ENCODE data around the gene FHDC1.
A peak's percentile ranks its signal among the peaks of the same experiment; 100 is the strongest.
"Not testable (repeated sequence)": the region's sequence is repeated elsewhere in the genome, so short reads cannot be mapped to it uniquely, and the experiment has no call there.

The FHDC1 gene, protein sequence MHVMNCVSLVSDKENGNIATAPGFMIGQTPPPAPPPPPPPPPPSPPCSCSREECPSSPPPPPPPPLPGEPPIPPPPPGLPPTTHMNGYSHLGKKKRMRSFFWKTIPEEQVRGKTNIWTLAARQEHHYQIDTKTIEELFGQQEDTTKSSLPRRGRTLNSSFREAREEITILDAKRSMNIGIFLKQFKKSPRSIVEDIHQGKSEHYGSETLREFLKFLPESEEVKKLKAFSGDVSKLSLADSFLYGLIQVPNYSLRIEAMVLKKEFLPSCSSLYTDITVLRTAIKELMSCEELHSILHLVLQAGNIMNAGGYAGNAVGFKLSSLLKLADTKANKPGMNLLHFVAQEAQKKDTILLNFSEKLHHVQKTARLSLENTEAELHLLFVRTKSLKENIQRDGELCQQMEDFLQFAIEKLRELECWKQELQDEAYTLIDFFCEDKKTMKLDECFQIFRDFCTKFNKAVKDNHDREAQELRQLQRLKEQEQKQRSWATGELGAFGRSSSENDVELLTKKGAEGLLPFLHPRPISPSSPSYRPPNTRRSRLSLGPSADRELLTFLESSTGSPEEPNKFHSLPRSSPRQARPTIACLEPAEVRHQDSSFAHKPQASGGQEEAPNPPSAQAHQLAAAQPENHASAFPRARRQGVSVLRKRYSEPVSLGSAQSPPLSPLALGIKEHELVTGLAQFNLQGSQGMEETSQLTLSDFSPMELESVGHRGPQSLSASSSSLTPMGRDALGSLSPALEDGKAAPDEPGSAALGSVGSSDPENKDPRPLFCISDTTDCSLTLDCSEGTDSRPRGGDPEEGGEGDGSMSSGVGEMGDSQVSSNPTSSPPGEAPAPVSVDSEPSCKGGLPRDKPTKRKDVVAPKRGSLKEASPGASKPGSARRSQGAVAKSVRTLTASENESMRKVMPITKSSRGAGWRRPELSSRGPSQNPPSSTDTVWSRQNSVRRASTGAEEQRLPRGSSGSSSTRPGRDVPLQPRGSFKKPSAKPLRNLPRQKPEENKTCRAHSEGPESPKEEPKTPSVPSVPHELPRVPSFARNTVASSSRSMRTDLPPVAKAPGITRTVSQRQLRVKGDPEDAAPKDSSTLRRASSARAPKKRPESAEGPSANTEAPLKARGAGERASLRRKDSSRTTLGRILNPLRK

DNA sequence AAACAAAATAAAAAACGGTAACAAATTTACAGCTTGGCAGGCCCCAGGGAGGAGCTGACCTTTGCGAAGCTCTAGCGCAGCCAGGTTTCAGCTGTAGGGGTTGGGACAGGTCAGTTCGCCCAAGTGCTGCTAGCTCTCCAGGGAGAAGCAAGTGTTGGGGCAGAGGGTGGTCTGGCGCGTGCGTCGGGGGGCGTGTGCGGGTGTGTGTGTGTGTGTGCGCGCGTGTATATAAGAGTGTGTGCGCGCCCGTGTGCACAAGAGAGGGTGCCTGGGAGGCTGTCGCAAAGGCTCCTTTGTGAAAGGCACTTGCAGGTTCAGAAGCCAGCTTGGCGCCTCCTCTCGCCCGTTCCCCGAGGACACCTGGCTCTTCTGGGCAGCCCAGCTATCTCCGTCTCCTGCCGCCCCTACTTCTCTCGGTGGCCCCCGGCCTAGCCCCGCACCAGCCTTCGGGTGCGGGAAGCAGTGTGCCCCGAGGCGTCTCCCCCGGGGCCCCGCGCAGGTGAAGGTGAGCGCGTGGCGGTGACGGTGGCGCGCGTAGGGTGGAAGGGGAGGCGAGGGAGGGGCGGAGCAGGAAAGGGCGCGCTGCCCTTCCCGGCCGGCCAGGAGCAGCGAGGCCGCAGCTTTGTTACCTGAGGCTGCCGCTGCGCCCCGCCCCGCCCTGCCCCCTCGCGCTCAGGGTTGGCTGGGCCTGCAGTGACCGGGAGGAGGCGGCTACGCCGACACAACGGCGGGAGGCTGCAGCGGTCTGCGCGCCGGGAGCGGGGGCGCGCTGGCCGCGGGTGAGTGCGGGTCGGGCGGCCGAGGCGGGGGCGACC lies at the start of gene FHDC1:
TSS of gene FHDC1 (plus strand) at position 693 of the 815 bp plus-strand sequence. CDS start 6,735 bp downstream, outside the sequence.
- DNase-seq (ENCODE audit: low spot score): peak; percentile 76

DNA sequence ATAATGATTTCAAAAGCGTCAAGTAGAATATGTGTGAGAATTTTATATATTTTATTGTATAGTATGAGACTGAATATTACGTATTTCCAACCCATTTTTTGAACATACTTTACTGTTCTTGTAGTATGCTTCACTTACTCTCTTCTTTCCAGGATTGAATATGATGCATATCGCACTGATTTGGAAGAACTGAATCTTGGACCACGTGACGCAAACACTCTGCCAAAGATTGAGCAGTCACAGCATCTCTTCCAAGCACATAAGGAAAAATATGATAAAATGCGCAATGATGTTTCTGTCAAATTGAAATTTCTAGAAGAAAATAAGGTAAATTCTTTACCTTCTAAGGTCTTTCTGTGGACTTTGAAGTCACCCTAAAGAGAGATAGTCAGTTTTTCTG lies 48.1 kb upstream of the FHDC1 start:
- no peak for DNase-seq (ENCODE audit: low spot score)

DNA sequence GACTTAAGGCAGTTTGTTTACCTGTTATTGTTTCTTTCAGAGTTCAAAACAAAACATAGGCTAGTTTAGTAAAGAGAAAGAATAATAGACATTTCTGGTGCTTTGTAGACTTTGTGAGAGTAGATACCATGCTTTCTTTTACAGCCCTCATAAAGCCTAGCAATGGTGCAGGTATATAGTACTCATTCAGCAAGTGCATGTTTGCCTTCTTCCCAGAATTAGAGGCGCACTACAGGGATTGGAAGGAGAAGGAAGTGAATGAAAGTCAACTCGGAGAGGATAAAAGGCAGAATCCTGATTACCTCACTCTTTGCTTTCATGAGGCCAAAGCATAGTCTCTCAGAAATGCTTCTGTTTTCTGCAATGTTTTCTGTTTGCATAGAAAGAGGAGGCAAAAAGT lies 43.1 kb upstream of the FHDC1 start:
- no peak for DNase-seq (ENCODE audit: low spot score)

DNA sequence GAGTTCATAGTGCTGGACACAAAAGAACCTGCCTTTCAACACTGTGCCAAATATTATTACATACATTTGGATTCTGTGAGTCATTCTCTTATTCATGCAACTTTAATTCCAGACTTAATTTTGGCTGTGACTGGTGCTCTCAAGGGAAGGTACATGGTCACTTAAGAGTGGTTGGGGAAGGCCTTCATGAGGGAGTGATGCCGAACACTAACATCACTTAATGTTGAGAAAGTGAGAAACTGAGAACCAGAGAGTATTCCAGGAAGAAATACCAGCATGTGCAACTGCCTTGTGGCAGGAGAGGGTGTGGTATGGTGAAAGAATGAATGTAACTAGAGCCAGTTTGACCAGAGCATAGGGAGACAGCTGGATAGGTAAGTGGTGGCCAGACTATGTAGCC lies 41.5 kb upstream of the FHDC1 start:
- DNase-seq (ENCODE audit: low spot score): no peak

DNA sequence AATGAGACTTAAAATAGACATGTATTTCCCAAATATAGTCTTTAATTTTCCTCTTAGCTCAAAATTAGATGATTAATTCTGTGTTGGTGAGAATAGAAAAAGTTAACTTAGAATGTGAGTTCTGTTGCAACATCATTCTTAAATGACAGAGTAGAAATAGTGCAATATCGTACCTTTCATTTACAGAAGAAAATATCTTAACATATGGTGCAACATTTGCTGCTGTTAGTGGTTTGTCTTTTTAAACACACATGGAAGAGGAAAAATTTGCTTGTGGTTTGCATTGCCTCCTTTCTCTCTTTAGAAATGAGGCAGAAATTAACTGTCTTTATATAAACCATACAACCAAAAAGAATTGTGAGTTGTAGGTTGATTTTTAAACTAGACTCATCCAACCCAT lies 39.3 kb upstream of the FHDC1 start:
- no peak for DNase-seq (ENCODE audit: low spot score)

DNA sequence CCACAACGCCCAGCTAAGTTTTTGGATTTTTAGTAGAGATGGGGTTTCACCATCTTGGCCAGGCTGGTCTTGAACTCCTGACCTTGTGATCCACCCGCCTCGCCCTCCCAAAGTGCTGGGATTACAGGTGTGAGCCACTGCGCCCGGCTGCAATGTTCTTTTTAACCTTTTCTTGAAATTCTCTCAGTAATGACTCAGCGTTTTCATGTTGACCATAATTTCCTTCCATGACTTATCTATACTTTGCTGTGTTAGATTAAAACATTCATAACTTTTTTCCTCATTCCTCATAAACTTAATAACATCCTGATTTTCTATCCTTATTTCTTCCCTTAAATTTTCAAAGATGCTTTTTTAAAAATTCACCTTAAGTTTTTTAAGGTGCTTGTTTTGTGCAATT lies 38.0 kb upstream of the FHDC1 start:
- not testable (repeated sequence) for DNase-seq (ENCODE audit: low spot score)

DNA sequence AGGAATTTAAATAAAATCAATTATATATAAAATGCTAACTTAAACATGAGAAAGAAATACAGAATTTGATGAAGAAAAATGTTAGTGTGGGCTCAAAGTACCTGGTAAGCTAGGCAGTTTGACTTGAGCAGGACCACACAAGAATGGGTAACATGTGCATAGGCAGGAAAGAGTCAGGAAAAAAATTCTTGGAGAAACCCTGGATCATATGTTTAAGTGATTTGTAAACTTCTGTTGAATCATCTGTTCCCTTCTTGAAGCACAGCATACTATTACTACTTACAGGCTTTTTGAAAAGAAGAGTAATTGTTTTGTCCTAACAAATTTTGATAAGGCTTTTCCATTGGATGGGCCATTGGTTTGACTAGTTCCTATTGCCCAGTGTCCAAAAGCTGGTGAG lies 37.5 kb upstream of the FHDC1 start:
- DNase-seq (ENCODE audit: low spot score): no peak

DNA sequence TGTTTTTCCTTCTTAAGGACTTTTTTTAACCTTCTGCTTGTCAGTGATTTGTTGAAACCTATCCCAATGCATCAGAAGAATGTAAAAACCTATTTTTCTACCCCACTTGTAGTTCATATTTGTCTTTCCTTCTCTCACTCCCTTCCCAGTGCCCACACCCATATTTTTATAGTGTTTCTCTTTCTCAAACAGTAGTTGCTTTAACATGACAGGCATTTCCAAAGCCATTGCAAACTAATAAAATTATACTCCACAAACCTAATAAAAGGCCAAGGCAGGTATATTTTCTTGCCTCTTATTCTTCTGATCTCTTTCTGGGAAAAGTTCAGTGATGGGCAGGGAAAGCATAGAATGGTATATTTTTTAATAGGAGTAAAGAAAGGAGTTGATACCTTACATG lies 35.7 kb upstream of the FHDC1 start:
- no peak for DNase-seq (ENCODE audit: low spot score)

DNA sequence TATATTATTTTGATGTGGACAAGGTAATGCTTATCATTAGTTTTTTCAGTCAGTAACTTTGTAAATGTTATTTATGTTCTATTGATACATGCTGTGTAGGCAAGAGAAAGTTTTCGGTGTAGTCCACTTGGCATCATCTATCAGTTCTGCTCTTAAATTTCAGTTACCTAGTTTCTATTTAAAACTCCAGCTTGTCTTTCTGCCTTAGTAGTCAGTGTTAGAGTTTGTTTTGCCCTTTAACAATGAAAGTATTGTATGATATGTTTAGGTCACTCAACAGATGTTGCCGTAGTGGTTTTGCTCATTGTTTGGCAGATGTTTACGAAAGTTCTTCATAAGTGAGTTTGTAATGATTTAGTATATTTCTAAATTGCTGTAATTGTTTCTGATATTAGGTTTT lies 34.9 kb upstream of the FHDC1 start:
- no peak for DNase-seq (ENCODE audit: low spot score)

DNA sequence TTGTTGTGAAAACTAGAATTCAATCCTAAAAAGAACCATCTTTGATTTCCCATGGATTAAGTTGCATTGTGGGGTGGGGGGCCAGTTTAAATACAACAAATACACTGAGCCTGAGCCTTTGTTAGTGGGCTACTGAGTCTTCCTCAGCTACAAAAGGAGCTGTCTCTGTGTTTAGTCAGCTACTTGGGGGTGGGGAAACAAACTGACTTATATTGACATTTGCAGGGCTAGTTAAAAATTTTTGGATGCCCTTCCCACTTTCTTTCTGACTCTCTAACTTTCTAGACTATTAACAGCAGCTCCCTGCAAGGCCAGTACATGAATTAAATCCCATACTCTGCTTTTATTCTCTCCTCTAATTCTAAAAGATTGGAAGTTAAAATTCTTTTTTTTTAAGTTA lies 32.5 kb upstream of the FHDC1 start:
- DNase-seq (ENCODE audit: low spot score): no peak

DNA sequence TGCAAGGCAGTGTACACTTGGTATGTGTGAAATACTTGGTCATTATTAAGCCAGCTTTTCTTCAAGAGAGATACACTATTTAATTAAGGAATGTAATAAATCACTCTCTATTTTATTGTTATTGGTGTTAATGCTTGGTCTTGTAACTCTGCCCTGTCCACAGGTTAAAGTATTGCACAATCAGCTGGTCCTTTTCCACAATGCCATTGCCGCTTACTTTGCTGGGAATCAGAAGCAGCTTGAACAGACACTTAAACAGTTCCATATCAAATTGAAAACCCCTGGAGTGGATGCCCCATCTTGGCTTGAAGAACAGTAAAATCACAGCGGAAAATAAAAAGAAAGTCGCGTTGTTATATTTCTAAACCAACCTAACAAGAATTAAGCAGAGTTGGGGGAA lies 26.2 kb upstream of the FHDC1 start:
- DNase-seq (ENCODE audit: low spot score): no peak

DNA sequence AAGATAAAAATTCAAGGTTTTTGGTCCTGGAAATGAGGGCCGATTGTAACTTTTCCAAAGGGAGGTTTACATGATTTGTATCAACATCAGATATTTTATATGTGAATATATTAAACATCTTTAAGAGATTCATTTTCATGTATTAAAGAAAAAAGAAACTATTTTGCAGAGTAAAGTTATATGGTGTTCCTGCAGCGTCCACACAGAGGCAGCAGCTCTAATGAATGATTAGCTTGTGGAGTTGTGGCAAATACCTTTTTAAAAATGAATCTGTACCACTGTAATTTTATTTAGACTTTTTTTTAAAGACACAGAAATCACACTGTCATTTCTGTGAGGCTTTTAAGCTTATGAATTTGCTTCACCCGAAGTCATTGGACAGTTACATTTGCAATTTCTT lies 25.6 kb upstream of the FHDC1 start:
- no peak for DNase-seq (ENCODE audit: low spot score)

DNA sequence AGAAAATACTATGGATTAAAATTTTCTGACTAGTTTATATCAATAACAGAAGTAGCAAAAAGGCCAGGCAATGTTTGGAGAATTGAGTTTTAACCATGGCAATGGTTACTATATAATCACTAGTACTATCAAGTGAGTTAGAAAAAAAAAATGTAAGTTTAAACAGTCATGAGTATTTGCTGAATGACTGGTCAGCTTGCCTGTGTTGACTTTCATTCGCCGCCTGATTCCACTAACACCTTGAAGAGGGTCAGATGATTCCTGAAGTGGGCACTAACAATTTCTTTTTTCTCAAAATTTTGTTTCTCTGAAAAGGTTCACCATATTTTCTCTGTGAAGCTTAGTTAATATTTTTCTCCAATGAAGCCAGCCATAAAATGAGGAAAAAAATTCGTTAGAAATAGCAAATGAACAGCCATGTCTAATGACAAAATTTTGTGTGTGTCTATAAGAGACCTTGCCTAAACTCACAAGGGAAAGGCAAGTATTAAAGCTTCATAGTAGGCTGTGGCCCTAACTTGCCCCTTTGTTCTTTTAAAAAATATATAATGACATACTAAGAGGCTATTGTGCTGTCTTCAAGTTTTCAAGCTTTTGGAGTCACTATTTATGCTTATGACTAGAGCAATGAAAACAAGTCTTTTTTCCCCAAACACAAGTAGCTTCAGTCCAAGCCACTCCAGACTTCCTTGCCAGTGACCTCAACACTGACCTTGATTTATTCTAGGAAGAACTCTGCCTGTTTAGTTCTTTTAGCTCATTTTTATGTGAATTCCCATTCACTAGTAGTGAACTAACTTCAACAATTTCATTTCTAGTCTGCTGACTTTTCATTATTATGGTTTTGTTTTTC lies 18.4 kb upstream of the FHDC1 start:
- no peak for DNase-seq (ENCODE audit: low spot score)

DNA sequence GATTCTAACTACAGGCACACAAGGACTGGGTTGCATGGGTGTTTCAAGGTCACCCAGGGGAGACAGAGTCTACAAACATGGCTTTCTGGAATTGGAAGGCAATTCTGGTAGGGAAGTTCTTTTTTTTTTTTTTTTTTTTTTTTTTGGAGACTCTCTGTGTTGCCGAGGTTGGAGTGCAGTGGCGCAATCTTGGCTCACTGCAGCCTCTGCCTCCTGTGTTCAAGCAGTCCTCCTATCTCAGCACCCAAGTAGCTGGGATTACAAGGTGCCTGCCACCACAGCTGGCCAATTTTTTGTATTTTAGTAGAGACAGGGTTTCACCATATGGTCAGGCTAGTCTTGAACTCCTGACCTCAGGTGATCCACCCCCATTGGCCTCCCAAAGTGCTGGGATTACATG lies 16.3 kb upstream of the FHDC1 start:
- no peak for DNase-seq (ENCODE audit: low spot score)

DNA sequence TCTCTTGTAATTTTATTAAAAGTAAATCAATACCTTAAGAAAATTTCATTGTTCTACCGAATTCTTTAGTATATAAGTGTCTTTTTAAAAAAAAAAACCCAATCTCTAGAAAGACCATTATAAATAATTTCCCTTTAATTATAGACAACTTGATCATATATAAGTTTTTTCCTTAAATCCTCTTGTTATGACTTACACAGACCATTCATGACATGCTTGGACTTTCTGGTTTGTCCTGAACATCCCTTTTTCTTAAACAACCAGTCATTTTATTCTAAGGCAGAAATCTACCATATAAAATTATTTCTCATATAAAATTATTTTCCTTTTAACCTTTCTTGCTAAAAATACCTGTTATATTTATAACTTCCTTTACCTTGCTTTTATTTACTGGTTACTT lies 15.4 kb upstream of the FHDC1 start:
- DNase-seq (ENCODE audit: low spot score): no peak

DNA sequence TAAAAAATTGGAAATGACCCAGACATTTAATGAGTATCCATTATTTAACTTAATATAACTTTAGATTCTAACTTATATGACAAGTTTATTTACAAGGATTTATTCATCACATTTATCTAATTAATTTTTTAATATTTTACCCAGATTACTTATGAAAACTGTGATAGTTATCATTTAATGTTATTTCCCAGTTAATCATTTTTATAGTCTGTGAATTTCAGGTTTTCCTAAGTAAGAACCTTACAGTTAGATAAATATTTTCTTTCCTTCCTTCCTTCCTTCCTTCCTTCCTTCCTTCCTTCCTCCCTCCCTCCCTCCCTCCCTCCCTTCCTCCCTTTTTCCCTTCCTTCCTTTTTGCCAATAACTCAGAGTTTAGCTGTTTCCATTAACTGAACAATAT lies 14.8 kb upstream of the FHDC1 start:
- no peak for DNase-seq (ENCODE audit: low spot score)

DNA sequence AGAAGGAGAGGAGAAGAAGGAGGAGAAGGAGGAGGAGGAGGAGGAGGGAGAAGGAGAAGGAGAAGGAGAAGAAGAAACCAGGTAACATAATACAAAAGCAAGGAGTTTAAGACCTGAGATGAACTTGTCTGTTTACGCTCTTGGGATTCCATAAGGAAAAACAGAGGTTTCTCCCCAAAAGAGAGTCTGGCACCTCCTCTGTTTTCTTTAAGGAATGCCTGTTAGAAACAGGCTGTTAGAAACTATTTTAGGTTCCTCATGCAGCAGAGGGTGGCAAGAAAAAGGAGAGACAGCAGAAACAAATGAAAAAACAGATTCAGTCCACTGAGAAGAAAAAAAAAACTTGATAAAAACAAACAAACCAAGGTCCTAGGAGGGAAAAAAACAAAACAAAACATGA lies 10.3 kb upstream of the FHDC1 start:
- DNase-seq (ENCODE audit: low spot score): no peak

DNA sequence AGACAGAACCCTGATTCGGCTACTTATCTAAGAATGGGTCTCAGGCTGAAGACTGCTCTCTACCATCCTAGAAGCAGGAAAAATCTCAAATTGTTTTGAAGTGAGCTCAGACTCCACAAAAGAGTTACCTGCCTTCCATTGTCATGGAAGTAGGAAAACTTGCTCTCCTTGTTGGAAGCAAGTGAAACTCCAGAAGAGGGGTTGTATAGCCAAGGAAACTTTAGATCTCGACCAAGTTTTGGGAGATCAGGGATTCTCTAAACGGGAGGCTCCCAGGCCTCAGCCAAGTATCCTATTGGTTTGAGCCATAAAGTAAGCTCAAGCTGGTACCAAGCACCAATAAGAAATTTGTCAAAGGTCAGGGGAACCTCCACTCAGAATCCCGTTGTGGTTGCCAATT lies 9.2 kb upstream of the FHDC1 start:
- no peak for DNase-seq (ENCODE audit: low spot score)

DNA sequence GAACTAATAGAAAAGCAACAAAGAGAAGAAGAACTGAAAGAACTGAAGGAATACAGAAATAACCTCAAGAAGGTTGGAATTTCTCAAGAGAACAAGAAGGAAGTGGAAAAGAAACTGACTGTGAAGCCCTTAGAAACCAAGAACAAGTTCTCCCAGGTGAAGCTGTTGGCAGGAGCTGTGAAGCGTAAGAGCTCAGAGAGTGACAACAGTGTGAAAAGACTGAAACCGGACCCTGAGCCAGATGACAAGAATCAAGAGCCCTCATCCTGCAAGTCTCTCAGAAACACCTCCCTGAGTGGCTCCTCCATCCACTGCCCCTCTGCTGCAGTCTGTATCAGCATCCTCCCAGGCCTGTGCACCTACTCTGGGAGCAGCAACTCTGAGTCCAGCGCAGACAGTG lies 8.4 kb upstream of the FHDC1 start:
- no peak for DNase-seq (ENCODE audit: low spot score)

DNA sequence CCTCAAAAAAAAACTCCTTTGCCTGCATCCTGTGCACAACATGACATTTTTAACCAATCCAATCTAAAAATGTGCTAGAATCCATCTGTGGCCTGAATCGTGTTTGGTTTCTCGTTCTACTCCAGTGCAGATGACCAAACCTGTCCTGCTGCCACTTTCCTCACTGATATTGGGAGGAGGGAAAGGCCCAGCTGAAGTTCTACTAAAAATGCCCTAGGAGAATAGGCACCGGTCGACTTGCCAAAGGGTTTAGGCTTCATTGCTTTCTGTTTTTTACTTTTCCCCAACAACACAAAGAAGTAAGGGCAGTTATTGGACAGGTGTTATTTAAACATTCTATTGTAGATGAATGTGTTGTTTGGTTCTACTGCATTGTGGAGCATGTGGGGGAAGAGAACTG lies 7.8 kb upstream of the FHDC1 start:
- DNase-seq (ENCODE audit: low spot score): no peak

DNA sequence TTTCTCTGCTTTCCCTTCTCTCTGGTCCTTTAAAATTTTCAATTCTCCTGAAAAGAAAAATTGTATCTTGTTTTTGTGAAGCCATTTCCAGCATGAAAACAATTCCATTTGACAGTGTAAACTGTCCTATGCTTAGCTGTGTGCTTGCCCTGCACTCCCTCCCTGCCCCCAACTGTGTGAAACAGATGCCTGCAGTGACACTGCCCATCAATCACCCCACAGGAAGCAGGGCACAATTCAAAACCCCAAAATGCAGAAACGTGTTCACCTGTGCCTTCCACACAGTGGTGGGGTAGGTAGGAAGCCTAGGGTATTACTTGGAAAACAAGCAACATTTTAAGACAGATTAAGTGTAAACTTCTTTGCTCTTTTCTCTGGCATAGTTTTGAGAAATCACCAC lies 6.2 kb upstream of the FHDC1 start:
- no peak for DNase-seq (ENCODE audit: low spot score)

Measured in hematopoietic multipotent progenitor cell treated with erythropoietin and hydrocortisone succinate and interleukin-3 and kit ligand, for 15 days (in vitro differentiated cells).